Astrocyte (in vitro differentiated cells and primary cell): ENCODE measurements around the gene TMEM63C.

ENCODE experiments used
- CTCF ChIP-seq: IDR thresholded peaks from 2 replicates; pipeline ENCODE4 v1.5.1; 2011; ENCODE audit warnings: low read depth, mild to moderate bottlenecking, inconsistent platforms, low read length, moderate library complexity; ENCODE audit not compliant: insufficient read depth
- EZH2 ChIP-seq: IDR thresholded peaks from 2 replicates; pipeline ENCODE4 v1.6.1; 2012; ENCODE audit warnings: mild to moderate bottlenecking, low read length, inconsistent platforms; ENCODE audit not compliant: insufficient read depth

DNA sequence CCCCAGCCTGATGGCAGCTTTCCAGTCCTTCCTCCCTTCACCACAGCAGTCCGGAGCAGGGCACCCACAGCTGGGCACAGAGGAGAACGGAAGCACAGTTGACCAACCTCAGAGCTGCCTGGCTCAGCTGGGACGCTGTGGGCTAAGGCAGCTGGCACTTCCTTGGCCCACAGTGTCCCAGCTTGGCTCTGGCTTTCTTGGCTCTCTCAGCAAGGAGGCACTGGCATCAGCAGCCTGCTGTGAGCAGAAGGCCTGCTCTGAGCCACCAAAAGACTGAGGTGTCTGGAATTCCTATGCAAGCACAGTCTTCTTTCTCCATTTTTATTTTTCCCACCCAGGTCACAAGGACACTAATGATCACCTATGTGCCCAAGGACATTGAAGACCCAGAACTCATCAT is 56.8 kb downstream of the TMEM63C start:
- no peak for TF ChIP-seq CTCF
- no peak for TF ChIP-seq EZH2
